ENCODE results near the gene TBC1D10A.

DNA sequence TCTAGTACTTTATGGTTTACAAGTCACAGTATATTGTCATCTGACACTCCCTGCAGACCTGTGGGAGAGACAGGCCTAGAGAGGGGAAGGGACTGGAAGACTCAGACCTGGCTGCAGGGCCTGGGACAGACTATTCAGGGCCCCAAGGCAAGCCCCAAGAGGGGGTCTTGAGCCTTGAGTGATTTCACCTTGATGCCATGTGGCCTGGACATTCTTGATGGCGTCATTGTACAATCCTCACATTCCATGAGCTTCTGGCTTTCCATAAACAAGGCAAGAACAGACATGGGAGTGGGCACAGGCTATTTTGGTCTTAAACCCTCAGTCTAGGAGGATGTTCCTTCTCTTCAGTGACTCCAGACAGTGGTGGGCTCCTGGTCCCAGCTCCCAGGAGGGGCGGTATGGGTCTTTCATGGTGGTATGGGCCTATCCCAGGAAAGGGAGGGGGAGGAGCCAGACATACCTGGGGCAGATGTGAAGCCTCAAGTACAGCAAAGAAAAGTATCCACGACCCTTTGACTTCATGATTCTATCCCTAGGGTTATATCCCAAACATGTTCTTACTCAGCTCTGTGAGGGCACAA, 1.8 kb upstream of the TBC1D10A start:
- no peak for TF ChIP-seq POLR2A (IDR thresholded peaks at IDR 0.05)
- TF ChIP-seq, protein P1, sequence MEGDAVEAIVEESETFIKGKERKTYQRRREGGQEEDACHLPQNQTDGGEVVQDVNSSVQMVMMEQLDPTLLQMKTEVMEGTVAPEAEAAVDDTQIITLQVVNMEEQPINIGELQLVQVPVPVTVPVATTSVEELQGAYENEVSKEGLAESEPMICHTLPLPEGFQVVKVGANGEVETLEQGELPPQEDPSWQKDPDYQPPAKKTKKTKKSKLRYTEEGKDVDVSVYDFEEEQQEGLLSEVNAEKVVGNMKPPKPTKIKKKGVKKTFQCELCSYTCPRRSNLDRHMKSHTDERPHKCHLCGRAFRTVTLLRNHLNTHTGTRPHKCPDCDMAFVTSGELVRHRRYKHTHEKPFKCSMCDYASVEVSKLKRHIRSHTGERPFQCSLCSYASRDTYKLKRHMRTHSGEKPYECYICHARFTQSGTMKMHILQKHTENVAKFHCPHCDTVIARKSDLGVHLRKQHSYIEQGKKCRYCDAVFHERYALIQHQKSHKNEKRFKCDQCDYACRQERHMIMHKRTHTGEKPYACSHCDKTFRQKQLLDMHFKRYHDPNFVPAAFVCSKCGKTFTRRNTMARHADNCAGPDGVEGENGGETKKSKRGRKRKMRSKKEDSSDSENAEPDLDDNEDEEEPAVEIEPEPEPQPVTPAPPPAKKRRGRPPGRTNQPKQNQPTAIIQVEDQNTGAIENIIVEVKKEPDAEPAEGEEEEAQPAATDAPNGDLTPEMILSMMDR (IDR thresholded peaks at IDR 0.05), result no peak

All from prostate gland (tissue), 2 donors.